Head of caudate nucleus (tissue), 42 donors: Measurements from ENCODE around the gene GLO1.
"Not testable (repeated sequence)": the region's sequence is repeated elsewhere in the genome, so short reads cannot be mapped to it uniquely, and the experiment has no call there.

ENCODE experiments used
- DNase-seq, 42 donors: peaks; one replicate each; pipeline versions ENCODE4 v3.0.0 to v3.0.0-alpha.2; 2020 to 2021; ENCODE audit warnings: mixed read lengths in 7 of 42
- intact Hi-C: fragments of 100-400 bp; cut with DNase I; formaldehyde crosslinking; loops from one replicate; pipeline ENCODE4 v1.15.0; 2022

GLO1 gene

GRCh38 chr6:38714239-38715015, 11.5 kb upstream of the GLO1 start:
- peak in 3 of 42 donors; percentile 9 to 43 (median 18) for DNase-seq
- intact Hi-C loops: no loop called here

- intact Hi-C loops: no loop called here
- DNase-seq: no peak
Observed at GRCh38 chr6:38713812-38714211, 10.9 kb upstream of the GLO1 start.

- no peak for DNase-seq
- intact Hi-C loops: no loop called here
Observed at GRCh38 chr6:38708496-38708895, 5.6 kb upstream of the GLO1 start.

GRCh38 chr6:38705924-38706323, 3.0 kb upstream of the GLO1 start:
- no peak for DNase-seq
- intact Hi-C loops: no loop called here

- DNase-seq: no peak
- intact Hi-C loops: no loop called here
Observed at GRCh38 chr6:38703949-38704590, 1.1 kb upstream of the GLO1 start.

- intact Hi-C loops: no loop called here
- no peak for DNase-seq
Observed at GRCh38 chr6:38701551-38701950, 1.4 kb downstream of the GLO1 start.

GRCh38 chr6:38699702-38700101, 3.2 kb downstream of the GLO1 start:
- DNase-seq, intact Hi-C loops: not testable (repeated sequence)

- intact Hi-C loops: no loop called here
- DNase-seq: no peak
Observed at GRCh38 chr6:38697846-38698245, 5.1 kb downstream of the GLO1 start.

- intact Hi-C loops: no loop called here
- DNase-seq: no peak
Observed at GRCh38 chr6:38696345-38696744, 6.6 kb downstream of the GLO1 start.

GRCh38 chr6:38695933-38696332, 7.0 kb downstream of the GLO1 start:
- no peak for DNase-seq
- intact Hi-C loops: no loop called here

GRCh38 chr6:38695227-38695900, 7.6 kb downstream of the GLO1 start:
- DNase-seq: peak in 12 of 42 donors; percentile 10 to 62 (median 34)
- intact Hi-C loops: no loop called here

- intact Hi-C loops: no loop called here
- DNase-seq: peak in 2 of 42 donors; percentile 1 to 24
Observed at GRCh38 chr6:38688579-38689087, 14.3 kb downstream of the GLO1 start.

GRCh38 chr6:38687549-38687948, 15.4 kb downstream of the GLO1 start:
- intact Hi-C loops: no loop called here
- DNase-seq: no peak

- intact Hi-C loops: no loop called here
- no peak for DNase-seq
Observed at GRCh38 chr6:38687043-38687353, 15.9 kb downstream of the GLO1 start.

GRCh38 chr6:38686270-38687042, 16.5 kb downstream of the GLO1 start:
- intact Hi-C loops: no loop called here
- no peak for DNase-seq

- DNase-seq: no peak
- intact Hi-C loops: no loop called here
Observed at GRCh38 chr6:38684904-38685303, 18.0 kb downstream of the GLO1 start.

- no peak for DNase-seq
- intact Hi-C loops: no loop called here
Observed at GRCh38 chr6:38684237-38684636, 18.7 kb downstream of the GLO1 start.

GRCh38 chr6:38681850-38682249, 21.1 kb downstream of the GLO1 start:
- intact Hi-C loops: no loop called here
- DNase-seq: no peak

GRCh38 chr6:38679668-38680067, 23.3 kb downstream of the GLO1 start:
- no peak for DNase-seq
- intact Hi-C loops: no loop called here
